ENCODE measurements around the gene CAPNS1. TPM values are rescaled to one million over a fixed set of nuclear protein-coding genes. Genes with fewer than 3 reads are reported as not detected.

Gene CAPNS1
- total and polyA plus RNA-seq, 9 of the 15 experiments (the other 6 are each of a cell fraction or from before 2014, with no cell fraction given) = 77.9 to 576 (median 258) TPM

DNA sequence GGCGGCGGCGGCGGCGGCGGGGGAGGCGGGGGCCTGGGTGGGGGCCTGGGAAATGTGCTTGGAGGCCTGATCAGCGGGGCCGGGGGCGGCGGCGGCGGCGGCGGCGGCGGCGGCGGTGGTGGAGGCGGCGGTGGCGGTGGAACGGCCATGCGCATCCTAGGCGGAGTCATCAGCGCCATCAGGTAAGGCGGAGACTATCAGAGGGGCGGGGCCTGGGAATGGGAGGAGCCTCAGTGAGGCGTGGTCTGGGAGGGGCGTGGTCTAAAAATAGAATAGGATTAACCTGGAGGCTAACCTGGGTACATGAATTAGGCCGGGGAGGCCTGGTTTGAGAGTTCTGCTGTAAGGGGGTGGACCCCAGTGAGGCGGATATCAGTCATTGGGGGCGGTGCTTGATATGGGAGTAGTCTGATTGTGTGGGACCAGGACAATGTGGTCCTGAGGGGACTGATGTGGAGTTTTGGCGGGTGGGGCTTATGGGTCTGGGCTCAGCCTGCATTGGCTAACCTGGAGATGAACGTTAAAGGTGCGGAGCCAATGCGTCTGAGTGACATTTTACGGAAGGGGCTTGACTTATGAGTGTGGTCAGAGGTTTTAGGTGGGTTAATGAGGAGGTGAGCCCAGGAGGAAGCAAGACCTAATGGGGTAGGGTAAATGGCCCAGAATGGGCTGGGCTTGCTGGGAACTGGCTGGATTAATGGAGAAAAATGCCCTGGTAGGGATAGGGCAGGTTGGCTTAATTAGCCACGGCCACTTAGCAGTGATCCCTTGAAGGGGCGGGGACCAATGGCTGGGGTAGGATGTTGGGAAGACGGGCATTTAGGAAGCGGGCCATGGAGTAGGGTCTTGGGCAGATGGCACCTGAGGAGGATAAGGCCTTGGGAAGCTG lies 1.4 kb downstream of the CAPNS1 start:
- in situ Hi-C loops (cut with MboI) = no loop called here
- TF ChIP-seq HDGF (IDR thresholded peaks at IDR 0.05) (0 out of 2 replicates have a peak, but pooled peaks have one; percentile 82), NCOA2 (IDR thresholded peaks at IDR 0.05; ENCODE audit: partially characterized antibody in 2 of 2) (no peak), RBFOX2 (IDR thresholded peaks at IDR 0.05; ENCODE audit: low read depth, low read length) (peak; percentile 13), BCL6 (CRISPR knock-in tag; IDR thresholded peaks at IDR 0.05) (no peak), NFATC3 (IDR thresholded peaks at IDR 0.05) (no peak), EHMT2 (IDR thresholded peaks at IDR 0.05) (no peak), NRF1 (conservative IDR thresholded peaks at IDR 0.05 in 1 of 2, IDR thresholded peaks at IDR 0.05 in 1 of 2) (peak; percentile 81 to 84), CCAR2 (IDR thresholded peaks at IDR 0.05; ENCODE audit: low read depth, low read length) (no peak), CHD4 (IDR thresholded peaks at IDR 0.05; ENCODE audit: insufficient read depth, insufficient replicate concordance, low read depth, low read length, poor library complexity, severe bottlenecking) (no peak), TBP (optimal IDR thresholded peaks at IDR 0.05; ENCODE audit: low read depth, low read length) (peak; percentile 59), MEF2D (tag; conservative IDR thresholded peaks at IDR 0.05; ENCODE audit: low read depth) (no peak), NFYB (IDR thresholded peaks at IDR 0.05; ENCODE audit: extremely low read depth, insufficient read length) (no peak)
- TF ChIP-seq, protein P1, sequence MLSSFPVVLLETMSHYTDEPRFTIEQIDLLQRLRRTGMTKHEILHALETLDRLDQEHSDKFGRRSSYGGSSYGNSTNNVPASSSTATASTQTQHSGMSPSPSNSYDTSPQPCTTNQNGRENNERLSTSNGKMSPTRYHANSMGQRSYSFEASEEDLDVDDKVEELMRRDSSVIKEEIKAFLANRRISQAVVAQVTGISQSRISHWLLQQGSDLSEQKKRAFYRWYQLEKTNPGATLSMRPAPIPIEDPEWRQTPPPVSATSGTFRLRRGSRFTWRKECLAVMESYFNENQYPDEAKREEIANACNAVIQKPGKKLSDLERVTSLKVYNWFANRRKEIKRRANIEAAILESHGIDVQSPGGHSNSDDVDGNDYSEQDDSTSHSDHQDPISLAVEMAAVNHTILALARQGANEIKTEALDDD (IDR thresholded peaks at IDR 0.05) = peak; percentile 52; the same call in 1 of the 2 replicates
- TF ChIP-seq, protein P2, sequence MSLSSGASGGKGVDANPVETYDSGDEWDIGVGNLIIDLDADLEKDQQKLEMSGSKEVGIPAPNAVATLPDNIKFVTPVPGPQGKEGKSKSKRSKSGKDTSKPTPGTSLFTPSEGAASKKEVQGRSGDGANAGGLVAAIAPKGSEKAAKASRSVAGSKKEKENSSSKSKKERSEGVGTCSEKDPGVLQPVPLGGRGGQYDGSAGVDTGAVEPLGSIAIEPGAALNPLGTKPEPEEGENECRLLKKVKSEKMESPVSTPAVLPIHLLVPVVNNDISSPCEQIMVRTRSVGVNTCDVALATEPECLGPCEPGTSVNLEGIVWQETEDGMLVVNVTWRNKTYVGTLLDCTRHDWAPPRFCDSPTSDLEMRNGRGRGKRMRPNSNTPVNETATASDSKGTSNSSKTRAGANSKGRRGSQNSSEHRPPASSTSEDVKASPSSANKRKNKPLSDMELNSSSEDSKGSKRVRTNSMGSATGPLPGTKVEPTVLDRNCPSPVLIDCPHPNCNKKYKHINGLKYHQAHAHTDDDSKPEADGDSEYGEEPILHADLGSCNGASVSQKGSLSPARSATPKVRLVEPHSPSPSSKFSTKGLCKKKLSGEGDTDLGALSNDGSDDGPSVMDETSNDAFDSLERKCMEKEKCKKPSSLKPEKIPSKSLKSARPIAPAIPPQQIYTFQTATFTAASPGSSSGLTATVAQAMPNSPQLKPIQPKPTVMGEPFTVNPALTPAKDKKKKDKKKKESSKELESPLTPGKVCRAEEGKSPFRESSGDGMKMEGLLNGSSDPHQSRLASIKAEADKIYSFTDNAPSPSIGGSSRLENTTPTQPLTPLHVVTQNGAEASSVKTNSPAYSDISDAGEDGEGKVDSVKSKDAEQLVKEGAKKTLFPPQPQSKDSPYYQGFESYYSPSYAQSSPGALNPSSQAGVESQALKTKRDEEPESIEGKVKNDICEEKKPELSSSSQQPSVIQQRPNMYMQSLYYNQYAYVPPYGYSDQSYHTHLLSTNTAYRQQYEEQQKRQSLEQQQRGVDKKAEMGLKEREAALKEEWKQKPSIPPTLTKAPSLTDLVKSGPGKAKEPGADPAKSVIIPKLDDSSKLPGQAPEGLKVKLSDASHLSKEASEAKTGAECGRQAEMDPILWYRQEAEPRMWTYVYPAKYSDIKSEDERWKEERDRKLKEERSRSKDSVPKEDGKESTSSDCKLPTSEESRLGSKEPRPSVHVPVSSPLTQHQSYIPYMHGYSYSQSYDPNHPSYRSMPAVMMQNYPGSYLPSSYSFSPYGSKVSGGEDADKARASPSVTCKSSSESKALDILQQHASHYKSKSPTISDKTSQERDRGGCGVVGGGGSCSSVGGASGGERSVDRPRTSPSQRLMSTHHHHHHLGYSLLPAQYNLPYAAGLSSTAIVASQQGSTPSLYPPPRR (CRISPR knock-in tag; IDR thresholded peaks at IDR 0.05; ENCODE audit: borderline replicate concordance) = no peak

More for the DNA sequence above, 1.4 kb downstream of the CAPNS1 start:
- Histone ChIP-seq H4K20me1 (replicated peaks; ENCODE audit: control insufficient read depth, insufficient read depth, low read length) (peaks cover 11% of the 10 kb centered on the region), H3K79me2 (ENCODE audit: control insufficient read depth, insufficient read depth, low read length) (peaks cover 26% of the 10 kb centered on the region), H3K9me3 (replicated peaks; ENCODE audit: control insufficient read depth, insufficient read depth, low read depth, low read length) (no peaks in the 10 kb centered on the region), H3K4me2 (ENCODE audit: insufficient read depth, low read length) (peak overlapping the region; percentile 96), H3K27ac (ENCODE audit: extremely low read depth, low read depth, low read length) (peak overlapping the region; percentile 99; the same call in 2 of the 3 replicates), H3K27me3 (ENCODE audit: control insufficient read depth in 2 of 2, insufficient read depth in 2 of 2, low read length in 2 of 2) (no peaks in the 10 kb centered on the region), H3K4me3 (peak overlapping the region; percentile 95), H3K4me1 (replicated peaks in 1 of 2; ENCODE audit: control insufficient read depth in 2 of 2, insufficient read depth in 2 of 2, low read length in 2 of 2) (peaks cover 13 to 32% of the 10 kb centered on the region in 2 experiments), H2AFZ (ENCODE audit: low read depth, low read length) (peak overlapping the region; percentile 69; the same call in 1 of the 2 replicates), H3K9me1 (ENCODE audit: control insufficient read depth, insufficient read depth, low read length) (peaks cover 8% of the 10 kb centered on the region), H3K9ac (ENCODE audit: insufficient read depth in 1 of 2, low read depth in 2 of 2, low read length in 2 of 2) (peak overlapping the region in 1 of 2 experiments; percentile 99; a peak in 1 of 4 replicates), H3K36me3 (ENCODE audit: control insufficient read depth, insufficient read depth, low read length) (peaks cover 43% of the 10 kb centered on the region)
- intact Hi-C loops (cut with micrococcal nuclease) = no loop called here
- ChIA-PET CTCF (ENCODE audit: low intra/inter-chr PET ratio) (no interaction called here), POLR2A (no interaction called here)
- 28% methylated on average over 15 of the region's 42 CpGs for WGBS (ENCODE audit: insufficient coverage, low coverage, missing lambda C conversion rate)
- ATAC-seq (peak; percentile 81), DNase-seq (ENCODE audit: extremely low read depth in 1 of 4, low spot score in 3 of 4) (peak; percentile 89 to 94 (median 90)), FAIRE-seq (peak; percentile 95)
- no TSS peak for BruUV-seq (replicated peaks)

Measured in K562 (cell line).